HL-60/S4 treated with phorbol 12-myristate 13-acetate at 8.2 ng/mL for 4 days and 3 days (cell line): ENCODE data around the gene RFX3.
"Not testable (repeated sequence)": the region's sequence is repeated elsewhere in the genome, so short reads cannot be mapped to it uniquely, and the experiment has no call there.

Source experiments
- in situ Hi-C: fragments of 300-500 bp; cut with MboI; formaldehyde crosslinking; loops from 2 replicates; pipeline ENCODE4 v1.15.0; 2022; ENCODE audit warnings: low sequenced_read_pairs

Gene RFX3

GRCh38 chr9:3361689-3362392 is 164.0 kb downstream of the RFX3 start:
- in situ Hi-C loops = no loop called here

DNA sequence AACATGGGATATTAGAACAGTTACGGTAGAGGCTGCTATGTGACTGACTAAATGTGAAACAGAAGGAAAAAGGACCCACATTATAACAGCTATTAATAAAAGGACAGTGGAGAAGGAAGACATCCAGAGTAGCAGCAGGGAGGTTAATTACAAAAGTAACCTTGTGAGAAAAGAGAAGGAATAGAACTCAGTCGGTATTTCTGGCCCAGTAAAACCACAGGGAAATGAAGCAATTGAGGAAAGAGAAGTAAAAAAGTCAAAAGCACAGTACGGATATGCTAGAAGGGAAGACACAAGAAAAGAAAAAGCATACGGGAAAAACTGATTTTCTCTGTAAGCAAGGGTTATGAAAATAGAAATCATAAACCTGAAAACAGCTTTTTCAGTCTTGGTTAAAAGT is 164.7 kb downstream of the RFX3 start:
- in situ Hi-C loops = no loop called here

- in situ Hi-C loops = no loop called here
These were observed 165.6 kb downstream of the RFX3 start for GRCh38 chr9:3360245-3360644.

DNA sequence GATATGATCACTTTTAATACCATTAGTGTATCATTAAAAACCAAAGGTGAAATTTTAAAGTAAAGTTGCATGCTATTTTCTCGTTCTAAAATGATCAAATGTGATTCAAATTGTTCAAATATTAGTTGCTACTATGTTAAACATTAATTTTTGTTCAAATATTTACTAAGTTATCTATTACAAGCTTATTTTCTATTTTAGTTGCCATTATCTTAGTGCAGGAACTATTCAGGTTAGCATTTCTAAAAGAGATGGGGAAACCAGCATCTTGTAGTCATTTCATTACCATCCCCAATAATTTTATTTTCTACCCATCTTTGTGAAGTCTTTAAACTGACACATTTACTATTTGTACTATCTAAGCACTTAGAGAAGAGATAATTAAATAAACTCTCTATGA is 166.0 kb downstream of the RFX3 start:
- in situ Hi-C loops = no loop called here

DNA sequence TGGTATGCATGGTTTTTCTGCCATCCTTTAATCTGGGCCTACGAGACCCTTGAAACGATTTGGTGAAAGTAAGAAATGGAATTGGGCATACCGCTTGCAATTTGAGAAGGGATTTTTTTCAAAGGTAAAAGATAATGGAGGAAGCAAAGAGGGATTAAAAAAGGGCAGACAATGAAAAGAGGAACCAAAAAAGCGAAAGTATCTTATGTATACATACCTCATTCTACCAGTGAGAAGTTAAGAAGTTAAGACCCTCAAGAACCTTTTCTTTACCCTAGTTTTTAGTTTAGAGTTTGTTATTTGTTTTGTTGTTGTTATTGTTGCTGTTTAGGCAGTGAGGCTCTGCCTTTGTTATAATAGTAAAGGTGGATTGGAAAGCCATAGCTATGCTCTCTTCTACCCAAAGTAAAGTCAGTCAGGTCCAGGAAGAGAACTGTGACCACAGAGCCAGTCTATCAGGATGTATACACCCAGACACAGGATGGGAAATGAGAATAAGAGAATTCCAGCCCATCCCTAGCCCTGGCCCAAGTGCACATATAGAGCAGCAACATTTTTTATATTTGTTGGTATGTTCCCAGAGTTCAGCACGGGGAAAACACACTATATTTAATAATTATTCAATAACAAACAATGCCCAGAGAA is 166.6 kb downstream of the RFX3 start:
- in situ Hi-C loops = no loop called here

DNA sequence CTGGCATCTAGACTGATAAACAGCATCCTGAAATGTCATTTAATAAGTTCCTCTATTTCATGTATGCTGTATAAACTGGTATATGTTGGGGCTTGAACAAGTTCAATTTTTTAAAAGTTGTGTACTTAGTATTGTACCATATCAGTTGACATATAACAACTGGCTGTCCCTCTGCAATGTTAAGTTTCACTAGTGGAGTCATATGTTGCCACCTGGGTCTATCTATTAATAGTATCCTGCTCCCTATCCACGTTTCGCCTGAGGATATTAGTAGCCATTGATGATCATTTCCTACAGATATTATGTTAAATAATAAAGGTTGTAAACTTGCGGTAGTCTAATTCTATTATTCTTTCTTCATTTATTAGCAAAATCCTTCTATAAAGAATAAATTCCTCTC is 177.6 kb downstream of the RFX3 start:
- in situ Hi-C loops = no loop called here

DNA sequence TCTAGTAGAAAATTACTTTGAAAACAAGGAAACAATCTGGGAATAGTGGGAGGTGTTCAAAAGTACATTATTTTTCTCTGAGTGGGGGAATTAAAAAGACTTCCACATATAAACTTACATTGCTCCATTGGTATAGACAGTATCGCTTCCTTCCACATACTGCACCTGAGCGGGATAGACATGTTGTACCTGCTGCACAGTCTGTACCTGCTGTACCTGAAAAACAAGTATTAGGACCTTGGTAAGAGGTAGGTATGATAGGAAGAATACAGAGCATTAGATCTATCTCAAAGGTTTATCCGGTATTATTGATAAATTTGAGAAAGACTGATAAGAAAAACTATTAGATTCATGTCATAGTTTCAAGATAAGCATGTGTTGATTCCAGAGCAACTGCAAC is 179.3 kb downstream of the RFX3 start:
- in situ Hi-C loops = no loop called here

DNA sequence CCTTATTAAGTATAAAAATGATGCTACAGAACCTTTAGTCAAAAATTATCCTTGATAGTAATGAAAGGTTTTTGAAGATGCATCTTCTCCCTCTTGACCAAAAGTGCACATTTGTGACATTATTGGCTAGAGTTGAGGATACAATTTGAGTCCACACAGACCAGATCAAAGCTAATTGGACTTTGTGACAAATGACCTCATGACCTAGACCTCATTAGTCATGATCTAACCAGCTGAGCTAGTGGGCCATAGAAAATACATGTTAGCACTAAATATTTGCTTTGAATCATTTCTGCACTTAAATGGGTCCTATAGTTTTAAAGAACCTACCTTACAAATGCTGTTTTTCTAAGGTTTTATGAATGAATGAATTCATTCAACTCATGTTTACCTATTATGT is 182.1 kb downstream of the RFX3 start:
- in situ Hi-C loops = no loop called here

DNA sequence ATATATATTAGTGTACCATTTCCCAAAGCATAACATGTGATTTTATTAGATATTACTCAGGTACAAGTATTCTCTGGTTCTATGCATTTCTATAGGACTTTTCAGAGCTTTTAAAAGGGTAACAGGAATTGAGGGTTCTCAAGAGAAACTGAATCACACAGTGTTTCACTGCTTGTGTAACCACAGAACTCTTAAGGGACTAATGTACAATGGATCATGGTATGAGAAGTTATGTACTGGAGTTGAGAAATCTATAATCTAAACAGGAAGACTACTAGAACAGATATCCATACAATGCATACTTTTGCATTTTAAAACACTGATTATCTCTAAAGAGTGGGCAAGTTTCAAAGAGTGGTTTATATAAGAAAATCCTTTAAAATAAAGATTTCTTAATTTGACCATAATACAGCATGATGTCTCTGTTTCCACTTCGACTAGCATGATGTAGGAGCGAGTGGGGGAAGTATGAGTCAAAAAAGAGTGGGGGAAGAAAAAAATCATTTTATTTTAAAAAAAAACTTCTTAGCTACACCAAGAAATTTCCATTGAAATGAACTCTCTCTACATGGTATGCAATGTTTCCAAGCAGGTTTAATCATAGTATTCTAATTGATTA is 183.5 kb downstream of the RFX3 start:
- in situ Hi-C loops = no loop called here

DNA sequence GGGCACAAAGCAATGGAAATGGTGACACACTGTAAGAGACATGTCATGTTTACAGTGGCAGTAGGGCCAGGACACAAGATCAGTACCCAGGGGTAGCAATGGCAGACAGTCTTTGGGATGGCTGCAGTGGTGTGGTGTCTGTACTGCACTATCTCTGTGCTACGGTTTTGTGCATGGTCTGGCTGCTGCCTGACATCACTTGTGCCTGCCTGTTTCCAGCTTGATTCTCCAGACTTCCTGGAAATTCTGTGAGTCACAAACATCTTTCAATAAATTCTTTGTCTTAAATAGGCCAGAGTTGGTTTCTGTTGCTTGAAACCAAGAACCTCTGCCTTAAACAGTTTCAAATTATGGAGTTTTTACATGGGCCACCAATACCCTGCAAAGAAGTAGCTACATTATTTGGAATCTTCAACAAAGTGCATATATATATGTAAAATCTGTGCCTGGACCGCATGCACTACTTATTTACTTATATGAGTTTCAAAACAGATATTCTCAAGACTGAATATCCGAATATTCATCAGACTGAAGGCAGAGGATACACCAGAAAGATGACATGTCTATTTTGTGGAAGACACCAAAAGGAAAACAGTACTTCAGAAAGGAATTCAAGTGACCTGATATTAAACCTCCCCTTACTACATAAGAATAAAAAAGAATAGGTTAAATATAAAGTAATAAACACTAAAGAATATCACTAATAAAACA is 188.1 kb downstream of the RFX3 start:
- in situ Hi-C loops = no loop called here

GRCh38 chr9:3336951-3337350 is 188.8 kb downstream of the RFX3 start:
- in situ Hi-C loops = no loop called here

DNA sequence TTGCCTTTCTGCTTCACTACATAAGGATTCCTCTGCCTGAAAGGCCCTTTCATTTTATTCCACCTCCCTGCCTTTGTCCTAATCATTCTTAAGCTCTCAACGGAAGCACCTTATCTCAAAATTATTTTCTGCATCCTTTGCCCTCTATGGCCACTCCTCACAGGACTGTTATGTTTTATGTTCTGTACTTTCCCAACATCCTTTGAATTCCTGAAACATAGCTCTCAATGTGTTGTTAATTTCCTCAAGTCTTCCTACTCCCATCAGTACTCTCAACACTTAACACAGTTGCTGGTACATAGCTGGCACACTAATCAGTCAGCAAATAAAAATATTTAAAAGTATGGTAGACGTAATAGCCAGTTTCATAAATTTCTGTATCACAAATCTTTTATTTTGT is 193.0 kb downstream of the RFX3 start:
- in situ Hi-C loops = no loop called here

DNA sequence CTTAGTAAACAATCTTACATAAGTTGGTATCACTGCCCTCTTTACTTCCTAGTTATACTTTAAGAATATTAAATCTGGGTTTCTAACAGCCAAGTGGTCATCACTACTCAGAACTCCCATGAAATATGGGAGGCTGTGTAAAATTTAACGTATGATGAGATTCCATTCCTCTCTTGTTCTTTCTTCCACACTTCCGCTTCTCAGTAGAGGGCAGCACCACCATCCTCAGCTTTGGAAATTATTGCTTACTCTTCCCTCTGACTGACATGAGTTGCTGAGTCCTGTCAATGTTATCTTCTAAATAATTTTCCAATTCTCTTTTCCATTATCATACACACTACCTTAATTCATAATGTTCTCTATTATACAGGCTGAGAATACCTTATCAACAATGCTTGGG is 194.0 kb downstream of the RFX3 start:
- in situ Hi-C loops = no loop called here

- in situ Hi-C loops = no loop called here
These were observed 194.9 kb downstream of the RFX3 start for GRCh38 chr9:3330792-3331420.

DNA sequence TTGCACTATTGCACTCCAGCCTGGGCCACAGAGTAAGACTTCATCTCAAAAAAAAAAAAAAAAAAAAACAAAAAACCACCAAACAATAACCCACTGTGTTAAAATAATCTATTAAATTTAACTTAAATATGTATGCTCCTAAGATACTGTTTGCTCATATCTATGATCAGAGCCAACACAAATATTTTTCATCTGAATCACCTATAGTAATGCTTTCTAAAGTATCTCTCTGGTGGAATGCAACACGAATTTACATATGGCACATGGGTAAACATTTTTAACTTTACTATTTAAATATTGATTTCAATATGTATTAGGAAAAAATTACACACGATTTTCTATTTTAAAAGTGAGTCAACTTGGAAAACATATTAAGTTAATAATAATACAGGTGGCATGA is 196.4 kb downstream of the RFX3 start:
- in situ Hi-C loops = no loop called here

GRCh38 chr9:3323714-3324113 is 202.1 kb downstream of the RFX3 start:
- in situ Hi-C loops = no loop called here

DNA sequence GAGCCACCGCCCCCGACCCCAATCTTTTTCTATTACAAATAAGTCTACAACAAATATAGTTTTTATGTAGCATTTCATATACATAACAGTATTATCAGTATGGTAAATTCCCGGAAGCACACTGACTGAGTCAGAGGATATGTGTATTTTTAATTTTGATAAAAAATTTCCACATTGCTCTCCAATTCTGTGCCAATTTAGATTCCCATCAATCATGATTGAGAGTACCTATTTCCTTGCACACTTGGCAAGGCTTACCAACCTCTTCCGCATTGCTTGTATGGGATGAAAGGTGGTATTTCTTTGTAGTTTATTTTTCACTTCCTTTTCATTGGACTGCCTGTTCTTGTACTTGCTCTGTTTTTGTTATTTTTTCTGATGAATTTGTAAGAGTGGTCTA is 204.6 kb downstream of the RFX3 start:
- in situ Hi-C loops = no loop called here

GRCh38 chr9:3312595-3312994 is 213.2 kb downstream of the RFX3 start:
- in situ Hi-C loops = not testable (repeated sequence)

- in situ Hi-C loops = no loop called here
These were observed 217.2 kb downstream of the RFX3 start for GRCh38 chr9:3308609-3309008.

- in situ Hi-C loops = not testable (repeated sequence)
These were observed 221.4 kb downstream of the RFX3 start for GRCh38 chr9:3304388-3304787.

DNA sequence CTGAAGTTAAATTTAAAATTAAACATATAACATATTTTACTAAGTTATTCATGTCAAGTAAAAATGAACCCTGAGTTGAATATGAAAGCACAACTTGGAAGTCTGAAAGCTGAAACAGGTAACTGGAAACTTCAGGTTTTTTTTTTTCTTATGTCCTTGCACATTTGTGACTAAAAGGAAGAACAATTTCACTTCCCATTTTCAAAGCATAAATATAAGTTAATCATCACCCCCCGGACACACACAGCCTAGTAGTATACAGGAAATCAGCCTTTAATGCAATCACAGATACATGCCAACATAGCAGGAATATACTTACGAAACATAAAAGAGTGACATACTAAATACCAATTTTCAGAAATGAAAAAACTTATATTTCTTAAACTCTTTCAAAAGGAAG is 225.9 kb downstream of the RFX3 start:
- in situ Hi-C loops = no loop called here
